Stimulated activated CD8-positive, alpha-beta memory T cell treated with anti-CD3 and anti-CD28 coated beads, Interleukin-2, amount 100 ng/mL, for 1 hour (primary cell): Measurements from ENCODE around the gene LDHAL6B.

ENCODE experiments used
- DNase-seq, 2 donors: peaks; one replicate each; pipeline ENCODE4 v3.0.0-alpha.2; 2020; ENCODE audit warnings: low read depth in 2 of 2

Gene LDHAL6B

DNA sequence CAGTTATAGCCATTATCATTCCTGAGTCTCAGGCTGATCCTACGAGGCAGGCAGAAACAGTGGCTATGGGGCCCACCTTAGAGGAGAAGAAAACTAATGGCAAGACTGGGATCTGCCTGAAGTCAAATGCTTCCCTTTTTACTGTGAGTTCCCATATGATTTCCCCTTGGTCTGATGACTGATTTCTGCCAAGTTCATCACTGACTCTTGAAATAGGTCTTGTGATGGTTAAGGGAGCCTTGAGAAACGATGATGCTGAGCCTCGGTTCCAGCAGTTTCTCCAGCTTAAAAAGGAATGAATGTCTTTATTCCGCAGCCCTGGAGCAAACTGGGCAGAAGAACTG lies 29.4 kb upstream of the LDHAL6B start:
- DNase-seq = no peak

DNA sequence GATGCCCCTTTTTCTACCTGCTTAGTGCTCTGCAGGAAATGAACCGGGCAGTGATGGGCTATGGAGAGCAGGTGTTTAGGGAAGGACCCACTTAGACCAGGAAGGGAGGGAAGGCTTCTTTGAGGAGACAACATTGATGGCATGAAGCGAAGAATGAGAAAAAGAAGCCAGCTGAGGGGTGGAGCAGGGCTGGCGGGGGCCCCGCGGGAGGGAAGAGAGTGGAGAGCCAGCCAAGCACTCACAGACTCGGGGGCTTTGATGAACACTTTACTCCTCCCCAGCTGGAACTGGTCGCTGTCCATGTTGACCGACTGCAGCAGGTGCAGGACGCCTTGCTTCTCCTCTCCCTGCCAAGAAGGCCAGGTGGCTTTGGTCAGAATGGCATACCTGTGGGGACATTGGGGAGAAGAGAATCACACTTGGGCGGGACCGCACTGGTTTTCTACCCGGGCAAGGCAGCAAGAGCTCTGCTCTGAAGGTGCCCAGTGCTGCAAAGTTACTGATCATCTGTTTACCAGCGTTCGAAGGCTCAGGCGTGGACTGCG lies 28.4 kb upstream of the LDHAL6B start:
- no peak for DNase-seq

DNA sequence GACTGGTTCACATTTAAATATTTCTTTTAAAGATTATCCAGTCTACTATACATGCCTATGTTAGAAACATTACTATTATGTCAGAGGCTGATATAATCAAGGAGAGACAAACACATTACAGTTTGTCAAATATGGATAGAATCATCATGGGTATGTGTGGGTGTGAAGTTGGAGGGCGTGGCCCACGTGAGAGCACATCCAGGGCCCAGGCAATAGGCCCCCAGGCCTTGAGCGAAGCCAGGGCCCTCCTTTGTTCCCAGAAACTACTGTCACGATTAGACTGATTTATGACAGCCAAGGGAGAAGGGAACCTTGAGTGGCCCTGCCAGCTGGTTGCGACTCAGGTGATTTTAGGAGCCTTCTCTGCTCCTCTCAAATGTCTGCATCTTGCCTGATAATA lies 26.9 kb upstream of the LDHAL6B start:
- DNase-seq = no peak

DNA sequence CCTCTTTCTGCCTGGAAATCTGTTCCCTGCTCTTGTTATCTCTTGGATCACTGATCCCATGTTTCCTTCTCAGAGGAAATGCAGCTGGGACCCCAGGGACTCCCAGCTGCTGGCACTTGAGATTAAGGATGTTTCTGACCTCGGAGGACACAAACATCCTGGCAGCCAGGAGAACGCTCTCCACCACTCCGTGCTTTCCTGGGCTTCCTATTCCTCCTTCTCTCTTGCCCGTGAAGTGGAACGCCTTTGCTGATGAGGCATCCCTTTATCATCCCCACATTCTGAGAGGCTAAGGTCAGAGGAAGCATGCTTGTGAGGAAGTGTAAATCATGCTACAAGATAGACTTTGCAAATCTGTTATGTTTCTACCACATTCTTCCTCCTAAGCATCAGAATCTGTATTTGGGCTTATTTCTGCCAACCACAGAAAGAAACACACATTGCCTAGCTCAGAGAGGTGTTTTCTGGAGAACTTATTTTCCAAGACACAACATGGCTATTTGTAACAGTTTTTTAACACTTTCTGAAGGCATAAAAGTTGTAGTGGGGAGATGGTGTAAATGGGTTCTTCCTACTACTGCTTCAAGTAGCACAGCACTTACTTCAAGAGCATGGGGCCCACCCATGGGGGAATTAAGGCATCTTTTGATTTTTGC lies 25.6 kb upstream of the LDHAL6B start:
- DNase-seq = no peak

DNA sequence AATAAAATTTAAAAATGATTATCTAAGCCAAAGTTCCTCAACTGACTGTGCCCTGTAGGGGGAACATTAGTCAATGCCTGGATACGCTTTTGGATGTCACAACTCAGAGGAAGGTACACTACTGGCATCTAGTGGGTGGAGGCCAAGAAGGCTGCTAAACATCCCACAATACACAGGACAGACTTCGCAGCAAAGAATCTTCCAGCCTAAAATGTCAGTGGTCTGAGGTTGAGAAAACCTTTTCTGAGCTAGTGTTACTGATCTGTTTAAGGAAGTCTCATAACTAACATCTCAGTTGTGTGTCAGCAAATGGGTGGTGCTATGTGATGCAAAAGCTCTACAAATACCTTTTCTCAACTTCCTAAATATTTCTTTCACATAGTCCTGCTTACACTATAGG lies 20.9 kb upstream of the LDHAL6B start:
- DNase-seq = no peak

DNA sequence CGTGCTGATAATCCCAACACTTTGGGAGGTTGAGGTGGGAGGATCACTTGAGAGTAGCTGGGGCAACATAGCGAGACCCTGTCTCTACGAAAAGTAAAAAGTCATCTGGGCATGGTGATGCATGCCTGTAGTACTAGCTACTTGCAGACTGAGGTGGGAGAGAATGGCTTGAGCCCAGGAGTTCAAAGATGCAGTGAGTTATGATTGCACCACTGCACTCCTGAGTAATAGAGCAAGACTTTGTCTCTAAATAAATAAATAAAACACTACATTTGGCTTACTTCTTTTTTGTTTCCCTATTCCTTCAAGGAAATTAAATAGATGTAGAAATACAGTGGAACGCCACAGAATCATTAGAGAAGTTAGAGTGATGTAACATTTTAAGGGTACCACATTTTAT lies 20.1 kb upstream of the LDHAL6B start:
- no peak for DNase-seq

DNA sequence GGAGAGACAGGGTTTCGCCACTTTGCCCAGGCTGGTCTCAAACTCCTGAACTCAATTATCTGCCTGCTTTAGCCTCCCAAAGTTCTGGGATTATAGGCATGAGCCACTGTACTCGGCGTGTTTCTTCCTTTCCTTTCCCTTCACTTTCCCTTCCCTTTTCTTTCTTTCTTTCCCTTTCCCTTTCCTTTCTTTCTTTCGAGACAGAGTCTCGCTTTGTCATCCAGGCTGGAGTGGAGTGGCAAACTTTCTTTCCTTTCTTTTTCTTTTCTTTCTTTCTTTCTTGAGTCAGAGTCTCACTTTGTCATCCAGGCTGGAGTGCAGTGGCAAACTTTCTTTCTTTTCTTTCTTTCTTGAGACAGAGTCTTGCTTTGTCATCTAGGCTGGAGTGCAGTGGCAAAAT lies 17.4 kb upstream of the LDHAL6B start:
- no peak for DNase-seq

DNA sequence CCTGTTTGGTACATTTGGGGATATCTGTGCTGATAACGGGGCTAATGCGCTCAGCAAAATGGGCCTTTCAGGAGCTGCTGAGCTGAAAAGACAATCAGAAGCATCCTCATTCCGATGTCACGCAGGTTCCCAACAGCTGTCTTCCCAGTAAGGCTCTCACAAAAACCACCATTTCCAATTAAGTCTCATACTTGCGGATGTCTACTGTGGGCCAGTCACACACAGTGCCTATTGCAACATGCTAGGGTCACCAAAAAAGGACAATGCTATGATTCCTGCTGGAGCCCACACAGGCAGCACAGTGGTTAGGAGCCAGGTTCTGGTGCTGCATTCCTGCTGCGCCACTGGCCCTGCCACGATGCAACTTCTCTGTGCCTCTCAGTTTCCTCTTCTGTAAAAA lies 16.4 kb upstream of the LDHAL6B start:
- no peak for DNase-seq

DNA sequence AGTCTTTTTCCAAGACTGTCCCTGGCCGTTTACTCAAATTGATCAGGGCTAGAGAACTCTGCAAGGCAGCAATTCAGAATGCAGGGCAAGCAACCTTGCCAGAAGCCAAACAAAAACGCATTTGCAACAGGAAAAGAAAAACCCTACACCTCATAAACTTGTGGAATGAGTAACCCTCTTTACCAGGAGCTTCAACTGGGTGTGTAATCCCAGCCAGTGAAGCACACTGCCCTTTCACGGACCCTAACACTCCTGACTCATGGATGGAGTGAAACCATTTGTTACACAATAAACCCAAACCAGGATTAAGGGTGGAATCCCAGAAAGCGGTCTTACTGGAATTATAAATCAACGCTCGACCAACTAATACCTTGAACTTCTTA lies 14.8 kb upstream of the LDHAL6B start:
- DNase-seq = no peak

DNA sequence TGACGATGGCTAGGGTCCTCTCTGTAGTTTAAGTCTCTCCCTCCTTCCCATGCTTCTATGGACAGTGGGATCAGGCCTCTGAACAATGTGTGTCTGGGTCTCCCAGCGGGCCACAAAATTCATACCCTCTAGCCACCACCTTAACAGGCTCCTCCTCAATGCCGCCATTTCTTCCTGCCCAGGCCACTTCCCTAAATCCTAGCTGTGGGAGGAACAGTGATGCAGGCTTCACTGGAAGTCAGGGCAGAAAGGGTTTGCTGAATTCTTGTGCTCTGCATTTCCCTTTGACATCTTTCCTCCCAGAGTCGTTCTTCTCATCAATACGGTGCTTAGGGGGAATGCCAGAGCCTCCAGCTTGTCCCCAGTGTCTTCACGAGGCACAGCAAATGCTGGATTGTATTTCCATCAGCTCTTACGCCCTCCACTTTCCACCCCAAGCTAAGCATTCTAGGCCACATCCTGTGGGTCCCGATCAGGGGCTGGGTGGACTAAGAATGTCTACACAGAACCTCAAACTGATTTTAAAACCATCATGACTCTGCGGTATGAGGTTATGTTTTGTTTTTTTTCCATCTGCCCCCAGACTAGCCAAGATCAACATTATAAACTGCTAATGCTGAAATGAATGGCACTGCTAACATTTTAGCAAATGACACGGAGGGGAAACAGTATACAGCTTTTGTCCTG lies 11.9 kb upstream of the LDHAL6B start:
- no peak for DNase-seq

DNA sequence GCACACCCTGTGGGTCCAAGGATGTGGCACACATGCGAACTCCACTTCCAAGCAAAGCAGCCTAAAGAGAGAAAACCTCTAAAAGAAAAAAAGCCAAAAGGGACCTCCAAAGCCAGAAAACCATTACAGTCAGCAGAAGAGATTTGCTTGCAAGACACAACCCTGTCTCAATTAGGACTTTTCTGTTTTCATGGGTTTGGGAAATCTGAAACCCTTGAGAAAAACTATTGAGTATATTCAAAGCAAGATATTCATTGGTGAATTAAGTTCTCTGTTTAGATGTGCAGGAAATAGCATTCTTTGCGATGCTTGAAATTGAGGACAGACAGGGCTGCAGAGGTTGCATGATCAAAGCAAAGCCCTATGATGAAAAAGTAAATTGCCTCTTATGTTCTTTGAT lies 10.2 kb upstream of the LDHAL6B start:
- no peak for DNase-seq

DNA sequence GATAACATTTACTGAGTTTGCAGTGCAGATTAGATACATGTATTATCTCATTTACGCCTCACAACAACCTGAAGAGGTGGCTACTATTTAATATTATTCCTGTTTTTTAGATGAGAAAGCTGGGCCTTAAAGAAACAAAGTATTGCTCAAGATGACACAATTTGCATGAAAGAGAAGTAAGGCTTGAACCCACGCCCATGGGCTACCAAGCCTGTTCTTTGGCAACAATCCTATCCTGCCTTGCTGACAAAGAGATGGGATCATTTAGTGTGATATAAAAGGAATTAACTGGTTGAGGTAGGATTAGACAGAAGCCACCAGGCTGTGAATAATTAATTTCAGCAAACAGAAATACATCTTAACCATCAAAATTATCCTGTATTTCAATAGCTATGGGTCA lies 9.2 kb upstream of the LDHAL6B start:
- DNase-seq = no peak

DNA sequence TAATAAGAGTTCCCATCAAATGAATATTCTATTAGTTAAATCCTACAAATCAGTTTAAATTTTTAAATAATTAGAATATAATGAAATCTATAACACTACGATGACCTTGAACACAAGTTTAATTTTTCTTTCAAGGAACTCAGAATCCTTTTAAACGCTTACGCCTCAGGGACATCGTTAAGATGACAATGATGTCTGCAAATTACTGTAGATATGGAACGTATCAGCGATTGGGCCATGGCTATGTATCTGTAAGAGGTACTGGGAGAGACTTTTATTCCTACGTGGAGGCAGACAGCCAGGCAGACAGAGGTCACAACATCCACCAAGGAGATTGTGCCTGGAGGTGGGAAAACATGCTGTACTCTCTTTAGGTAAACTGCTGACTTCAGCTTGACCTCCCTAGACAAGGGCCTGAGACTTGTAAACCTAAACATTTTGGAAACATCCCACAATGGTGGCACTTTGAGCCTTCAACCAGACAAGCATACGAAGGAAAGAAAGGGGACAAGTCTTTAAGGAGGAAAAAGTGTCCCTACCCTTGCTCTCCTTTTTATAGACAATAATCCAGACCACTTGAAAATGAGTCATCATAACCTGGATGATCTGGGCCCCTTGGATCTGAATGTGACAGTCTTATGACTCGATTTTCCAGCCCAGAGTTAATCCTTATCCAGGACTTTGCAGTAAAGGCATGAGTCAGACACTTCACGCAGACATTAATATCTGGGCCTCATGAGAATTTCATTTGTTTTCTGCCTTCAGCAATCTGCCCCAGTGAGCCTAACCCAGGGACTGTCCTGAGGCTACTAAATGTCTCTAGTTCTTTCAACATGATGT lies 6.8 kb upstream of the LDHAL6B start:
- DNase-seq = no peak

DNA sequence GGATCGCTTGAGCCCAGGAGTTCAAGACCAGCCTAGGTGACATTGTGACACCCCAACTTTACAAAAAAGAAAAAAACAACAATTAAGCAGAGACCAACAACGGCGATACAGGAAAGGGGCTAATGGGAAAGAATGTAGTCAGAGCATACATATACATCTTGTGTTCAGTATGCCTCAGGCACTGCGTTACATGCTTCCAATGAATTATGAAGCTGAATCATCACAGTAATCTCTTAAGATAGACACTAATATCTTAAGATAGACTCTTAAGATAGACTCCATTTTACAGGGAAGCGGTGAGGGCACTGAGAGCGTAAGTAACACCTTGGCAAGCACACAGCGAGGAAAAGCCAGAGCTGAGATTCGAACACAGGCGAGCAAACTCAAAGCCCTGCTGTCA lies 6.1 kb upstream of the LDHAL6B start:
- no peak for DNase-seq

DNA sequence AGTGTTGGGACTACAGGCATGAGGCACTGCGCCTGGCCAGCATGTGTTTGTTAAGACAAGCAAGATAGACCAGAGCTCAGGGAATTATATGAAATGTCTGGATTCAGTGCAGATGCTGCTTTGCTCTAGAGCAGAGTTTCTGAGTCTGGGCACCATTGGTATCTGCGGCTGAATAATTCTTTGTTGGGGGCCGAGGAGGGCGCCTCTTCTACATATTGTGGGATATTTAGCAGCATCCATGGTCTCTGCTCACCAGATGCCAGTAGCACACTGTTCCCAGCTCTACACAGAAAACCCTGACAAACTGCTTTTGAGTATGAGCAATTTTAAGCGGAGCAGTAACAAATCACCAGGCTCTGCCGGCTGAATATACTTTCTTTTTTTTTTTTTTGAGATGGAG lies 3.6 kb upstream of the LDHAL6B start:
- DNase-seq = no peak

DNA sequence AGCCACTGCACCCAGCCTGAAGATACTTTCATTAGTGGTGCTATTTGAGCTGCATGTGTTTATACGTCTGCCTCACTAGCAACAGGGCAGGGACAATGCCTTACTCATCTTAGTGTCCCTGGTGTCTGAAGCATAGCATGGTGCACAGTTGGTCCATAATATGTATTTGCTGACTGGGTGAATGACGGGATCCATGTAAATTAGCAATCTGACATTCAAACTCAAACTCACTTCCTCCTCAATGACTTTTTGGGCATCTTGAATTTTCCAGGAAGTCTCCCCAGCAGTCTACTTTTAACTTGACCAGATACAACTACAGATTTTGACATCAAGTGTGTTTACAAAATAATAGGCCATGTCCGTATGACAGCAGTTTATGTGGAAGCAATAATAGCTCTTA lies 3.0 kb upstream of the LDHAL6B start:
- no peak for DNase-seq

DNA sequence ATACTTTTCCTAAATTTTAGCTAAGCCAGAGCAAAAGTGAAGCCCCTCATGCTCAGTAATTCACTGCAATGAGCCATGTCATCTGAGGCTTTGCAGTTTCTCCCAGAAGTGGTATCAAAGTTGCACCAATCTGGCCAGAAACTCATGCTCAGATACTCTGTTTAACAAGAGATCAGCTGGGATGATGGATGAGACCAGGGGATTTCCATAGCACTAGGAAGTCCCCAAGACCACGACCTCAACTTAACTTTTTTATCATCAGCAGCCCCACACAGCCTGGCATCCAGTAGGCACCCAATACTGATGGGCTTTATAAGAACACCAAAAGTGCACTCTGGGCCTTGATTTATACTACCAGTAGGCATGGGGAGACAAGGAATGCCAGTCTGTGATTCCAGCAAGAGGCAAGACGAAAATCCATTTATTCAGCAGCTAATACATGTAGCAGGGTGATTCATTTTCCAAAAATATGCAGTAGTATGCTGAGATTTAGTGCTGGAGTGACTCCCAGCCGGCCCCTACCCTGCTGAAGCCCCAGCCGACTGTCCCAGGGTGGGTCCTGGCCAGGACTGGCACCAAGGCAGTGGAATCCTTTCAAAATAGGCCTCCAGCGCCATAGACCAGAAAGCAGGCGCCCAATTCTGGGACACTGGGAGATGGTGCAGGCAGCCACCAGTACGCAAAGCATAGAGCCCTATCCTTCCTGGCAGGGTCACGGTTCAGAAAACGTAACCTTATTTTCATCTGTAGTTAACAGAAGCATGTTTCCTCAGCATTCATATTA lies 612 bp upstream of the LDHAL6B start:
- DNase-seq = no peak

DNA sequence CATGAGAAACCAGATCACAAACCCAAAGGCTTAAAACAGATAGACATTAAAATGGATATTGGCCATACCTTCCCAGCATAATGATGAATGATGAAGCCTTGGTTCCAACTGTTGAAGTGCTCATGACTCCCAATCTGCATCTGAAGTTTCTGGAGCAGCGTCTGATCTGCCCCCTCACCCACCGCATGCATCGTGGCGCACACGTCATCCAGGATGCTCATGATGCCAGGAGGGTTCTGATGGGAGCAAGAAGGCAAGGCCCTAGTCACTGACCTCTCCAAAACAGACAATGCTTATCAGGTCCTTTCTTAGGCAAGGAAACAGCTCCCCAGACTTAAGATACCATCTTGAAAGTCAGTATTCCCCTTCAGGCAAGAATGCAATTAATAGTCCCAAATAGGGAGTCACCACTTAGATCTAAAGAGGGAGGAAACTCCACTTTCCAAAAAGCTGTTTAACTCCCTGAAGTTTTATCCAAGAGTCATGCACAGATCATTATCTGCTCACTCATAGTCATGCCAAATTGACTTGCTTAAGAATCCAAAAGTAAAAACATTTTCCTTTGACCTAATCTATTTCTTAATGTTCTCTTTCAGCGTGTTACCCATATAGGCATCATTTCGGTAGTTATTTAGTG lies 2.1 kb downstream of the LDHAL6B start:
- DNase-seq = no peak

DNA sequence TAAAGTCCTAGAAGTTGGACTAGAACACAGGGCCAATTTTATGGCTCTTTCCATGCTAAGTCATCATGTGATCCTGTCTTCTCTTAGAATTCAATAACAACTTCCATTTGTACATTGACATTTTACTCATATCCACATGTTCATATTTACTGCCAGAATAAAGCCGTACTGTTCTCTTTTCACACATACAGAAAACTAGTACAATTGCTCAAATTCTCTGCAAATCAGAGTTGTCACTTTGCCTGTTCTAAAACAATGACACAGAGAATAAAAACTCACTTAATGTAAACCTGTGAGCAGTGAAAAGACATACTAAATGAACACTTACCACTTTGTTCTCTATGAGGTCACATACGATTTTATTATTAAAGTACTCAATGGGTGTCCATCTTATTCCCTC lies 3.5 kb downstream of the LDHAL6B start:
- no peak for DNase-seq

DNA sequence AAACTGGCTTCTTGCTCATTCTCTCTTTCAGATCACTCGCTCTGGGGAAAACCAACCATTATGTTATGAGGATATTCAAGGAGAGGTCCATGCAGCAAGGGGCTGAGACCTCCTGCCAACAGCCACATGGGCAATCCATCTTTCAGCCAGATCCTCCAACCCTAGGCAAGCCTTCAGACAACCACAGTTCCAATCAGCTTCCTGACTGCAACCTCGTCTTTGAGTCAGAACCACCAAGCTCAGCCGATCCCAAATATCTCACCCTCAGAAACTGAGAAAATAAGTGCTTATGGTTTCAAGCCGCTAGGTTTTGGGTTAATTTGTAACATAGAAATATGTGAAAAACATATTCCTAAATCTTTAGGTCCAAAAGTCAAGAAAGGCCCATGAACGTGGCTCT lies 10.3 kb downstream of the LDHAL6B start:
- DNase-seq = no peak

DNA sequence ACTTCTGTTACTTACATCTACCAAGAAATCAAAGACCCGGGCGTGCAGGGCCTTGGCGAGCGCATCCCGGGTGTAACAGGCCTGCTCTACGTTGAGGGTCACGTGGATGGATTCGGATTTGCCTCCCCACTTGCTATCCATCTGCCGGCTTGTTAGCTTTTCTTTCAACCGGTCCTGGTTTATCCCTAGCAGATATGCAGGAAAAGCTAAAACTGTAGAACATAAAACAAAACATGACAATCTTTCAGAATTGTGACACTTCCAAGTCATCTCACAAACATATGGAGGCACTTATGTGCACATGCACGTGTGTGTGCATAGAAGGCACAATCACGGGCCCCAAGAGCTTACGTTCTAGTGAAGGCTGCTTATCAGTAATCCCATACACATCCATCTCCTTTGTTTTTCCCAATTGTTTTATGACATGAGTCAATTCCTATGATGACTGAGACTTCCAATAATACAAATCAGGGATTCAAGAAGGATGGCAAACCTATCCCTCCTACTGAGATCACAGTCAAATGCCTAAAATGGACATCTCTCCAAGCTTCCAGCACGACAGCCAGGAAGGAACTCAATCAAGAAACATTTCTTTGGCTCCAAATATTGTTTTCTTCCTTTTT lies 11.3 kb downstream of the LDHAL6B start:
- DNase-seq = no peak
